ENCODE results near the gene TRIM7. TPM values are rescaled to one million over a fixed set of nuclear protein-coding genes. Genes with fewer than 3 reads are reported as not detected.
A peak's percentile ranks its signal among the peaks of the same experiment; 100 is the strongest.

TRIM7 gene
- total RNA-seq, 3 donors from 2014 or later (not counting 1 experiment from before 2014, with no cell fraction given): 0.73 to 1.2 TPM; not detected in 1

GRCh38 chr5:181245427-181246275 is 40.7 kb upstream of the TRIM7 start:
- Mint-ChIP-seq H3K9me3 (no peaks in the 10 kb centered on the region), H3K36me3 (no peaks in the 10 kb centered on the region), H3K4me3 (peak overlapping the region; percentile 97), H3K27me3 (ENCODE audit: low read depth in 2 of 2) (no peaks in the 10 kb centered on the region), H3K27ac (peak overlapping the region; percentile 98 to 99), H3K4me1 (peaks cover 63 to 94% of the 10 kb centered on the region in 2 donors)
- TF ChIP-seq CTCF (IDR thresholded peaks at IDR 0.05): no peak
- Histone ChIP-seq H3K27ac (ENCODE audit: low read length) (peak overlapping the region; percentile 88), H3K36me3 (ENCODE audit: control insufficient read depth, insufficient read depth, low read length) (peaks cover 17% of the 10 kb centered on the region), H3K27me3 (ENCODE audit: control insufficient read depth, insufficient read depth, low read length) (no peaks in the 10 kb centered on the region), H3K4me1 (ENCODE audit: control insufficient read depth, insufficient read depth, low read length) (peaks cover 61% of the 10 kb centered on the region), H3K9me3 (ENCODE audit: control insufficient read depth, insufficient read depth, low read length) (no peaks in the 10 kb centered on the region), H3K4me3 (ENCODE audit: low read length) (peak overlapping the region; percentile 83)
- DNase-seq: no peak
- 32% methylated on average over 34 of the region's 34 CpGs for WGBS (ENCODE audit: insufficient coverage)
- intact Hi-C loops (cut with micrococcal nuclease): no loop called here
- ATAC-seq: no peak

- H3K36me3 Mint-ChIP-seq: peaks cover 8% of the 10 kb centered on the region
- ATAC-seq (peak; percentile 74 to 83 (median 76)), DNase-seq (peak; percentile 83 to 94)
- H3K4me1 Mint-ChIP-seq: peaks cover 62 to 81% of the 10 kb centered on the region in 2 donors
- H3K27ac Mint-ChIP-seq: peak within 1 kb of the TSS; percentile 98 to 99
- under 1% methylated on average over 50 of the region's 50 CpGs for WGBS (ENCODE audit: insufficient coverage)
- Histone ChIP-seq H3K36me3 (ENCODE audit: control insufficient read depth, insufficient read depth, low read length) (peaks cover 32% of the 10 kb centered on the region), H3K9me3 (ENCODE audit: control insufficient read depth, insufficient read depth, low read length) (no peaks in the 10 kb centered on the region), H3K27ac (ENCODE audit: low read length) (peak within 1 kb of the TSS; percentile 65), H3K27me3 (ENCODE audit: control insufficient read depth, insufficient read depth, low read length) (no peaks in the 10 kb centered on the region), H3K4me1 (ENCODE audit: control insufficient read depth, insufficient read depth, low read length) (peaks cover 61% of the 10 kb centered on the region), H3K4me3 (ENCODE audit: low read length) (peak within 1 kb of the TSS; percentile 66)
- no peaks in the 10 kb centered on the region for H3K9me3 Mint-ChIP-seq
- no peak for TF ChIP-seq CTCF (IDR thresholded peaks at IDR 0.05)
- no peaks in the 10 kb centered on the region for H3K27me3 Mint-ChIP-seq (ENCODE audit: low read depth in 2 of 2)
- peak within 1 kb of the TSS; percentile 98 for H3K4me3 Mint-ChIP-seq
- intact Hi-C loops (cut with micrococcal nuclease): loop anchor here (1.0 kb wide), 2 partner anchors 18 to 20 kb away; partner anchors contain the start of genes TRIM41 and TRIM52
These were observed 38.8 kb upstream of the TRIM7 start, which contains the start of gene RACK1 for GRCh38 chr5:181243564-181244343. TSS of gene RACK1 (minus strand) at chr5:181243906. CDS start at chr5:181243800, 106 bp downstream.

- H3K27me3 ChIP-seq (ENCODE audit: control insufficient read depth, insufficient read depth, low read length): no peaks in the 10 kb centered on the region
- under 1% methylated on average over 25 of the region's 25 CpGs for WGBS (ENCODE audit: insufficient coverage)
- peak overlapping the region; percentile 98 for H3K4me3 Mint-ChIP-seq
These were observed 38.1 kb upstream of the TRIM7 start for GRCh38 chr5:181243018-181243563.

More at GRCh38 chr5:181243018-181243563, 38.1 kb upstream of the TRIM7 start:
- H3K4me3 ChIP-seq (ENCODE audit: low read length): peak overlapping the region; percentile 66
- no peaks in the 10 kb centered on the region for H3K9me3 ChIP-seq (ENCODE audit: control insufficient read depth, insufficient read depth, low read length)
- peaks cover 38% of the 10 kb centered on the region for H3K36me3 ChIP-seq (ENCODE audit: control insufficient read depth, insufficient read depth, low read length)
- Mint-ChIP-seq H3K27me3 (ENCODE audit: low read depth in 2 of 2) (no peaks in the 10 kb centered on the region), H3K36me3 (peaks cover 15% of the 10 kb centered on the region), H3K27ac (peak overlapping the region; percentile 98 to 99), H3K4me1 (peaks cover 61 to 78% of the 10 kb centered on the region in 2 donors), H3K9me3 (no peaks in the 10 kb centered on the region)
- peak overlapping the region; percentile 65 for H3K27ac ChIP-seq (ENCODE audit: low read length)
- H3K4me1 ChIP-seq (ENCODE audit: control insufficient read depth, insufficient read depth, low read length): peaks cover 60% of the 10 kb centered on the region
- intact Hi-C loops (cut with micrococcal nuclease): loop anchor here (1.0 kb wide), 2 partner anchors 18 to 20 kb away; partner anchors contain the start of genes TRIM41 and TRIM52
- DNase-seq: peak in 1 of 2 donors; percentile 50
- peak in 1 of 3 donors; percentile 40 for ATAC-seq
- TF ChIP-seq CTCF (IDR thresholded peaks at IDR 0.05): no peak
